IPS-NIHi7 (cell line): ENCODE measurements around the gene TMEM184A.

Source experiments
- DNase-seq: peaks from one replicate; pipeline ENCODE4 v3.0.0; 2012; ENCODE audit warnings: mixed read lengths; ENCODE audit errors: extremely low spot score

The TMEM184A gene

DNA sequence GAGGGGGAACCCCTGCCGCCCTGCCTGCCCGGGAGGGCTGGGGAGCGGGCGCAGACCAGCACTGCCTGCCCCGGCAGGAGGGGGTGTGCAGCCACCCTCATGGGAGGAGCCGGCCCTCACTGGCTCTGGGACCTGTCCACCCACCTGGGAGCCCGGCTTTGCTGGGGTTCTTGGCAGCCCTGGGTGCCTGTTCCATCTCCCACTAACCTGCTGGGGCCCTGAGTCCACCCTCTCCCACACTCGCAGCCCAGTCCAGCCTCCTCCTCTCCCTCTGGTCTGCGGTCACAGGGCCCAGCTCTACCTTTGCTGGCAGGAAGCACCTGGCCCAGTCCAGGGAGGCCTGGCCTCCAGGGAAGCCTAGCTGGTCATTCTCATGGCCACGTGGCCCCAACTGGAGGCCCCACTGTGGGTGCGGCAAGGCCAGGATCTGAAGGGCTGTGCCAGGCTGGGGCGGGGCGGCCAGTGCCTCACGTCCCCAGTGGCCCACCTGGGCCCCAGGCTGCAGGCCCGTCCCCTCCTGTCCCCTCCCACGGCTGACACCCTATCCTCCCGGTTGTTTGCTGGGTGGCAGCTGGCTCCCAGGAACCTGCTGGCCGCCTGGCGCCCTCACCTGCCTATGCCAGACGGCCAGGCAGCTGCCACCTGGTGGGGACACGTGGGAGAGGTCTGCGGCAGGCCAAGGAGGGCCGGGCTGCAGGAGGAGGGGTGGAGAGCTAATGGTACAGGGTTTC, at the start of gene TMEM184A:
Gene TMEM184A, minus strand, starts transcription at position 393 of the 731 bp plus-strand sequence. CDS start 721 bp downstream, outside the sequence.
- DNase-seq, result peak; percentile 87

DNA sequence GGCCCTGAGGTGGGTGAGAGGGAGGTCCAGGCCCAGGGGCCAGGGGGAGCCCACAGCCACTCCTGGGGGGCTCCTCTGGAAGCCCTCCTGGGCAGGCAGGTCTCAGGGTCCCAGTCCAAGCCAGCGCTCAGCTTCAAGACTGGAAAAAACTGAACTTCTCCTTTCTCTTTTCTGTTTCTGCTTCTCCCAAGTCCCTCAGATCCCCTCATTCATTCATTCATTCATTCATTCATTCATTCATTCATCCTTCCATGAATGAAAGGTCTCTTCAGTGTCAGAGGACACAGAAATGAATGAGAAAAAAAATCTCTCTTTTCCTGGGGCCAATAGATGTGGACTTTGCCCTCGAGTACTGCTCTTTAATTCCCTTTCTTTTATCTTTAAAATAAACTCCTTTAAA, 48.4 kb upstream of the TMEM184A start:
- no peak for DNase-seq

DNA sequence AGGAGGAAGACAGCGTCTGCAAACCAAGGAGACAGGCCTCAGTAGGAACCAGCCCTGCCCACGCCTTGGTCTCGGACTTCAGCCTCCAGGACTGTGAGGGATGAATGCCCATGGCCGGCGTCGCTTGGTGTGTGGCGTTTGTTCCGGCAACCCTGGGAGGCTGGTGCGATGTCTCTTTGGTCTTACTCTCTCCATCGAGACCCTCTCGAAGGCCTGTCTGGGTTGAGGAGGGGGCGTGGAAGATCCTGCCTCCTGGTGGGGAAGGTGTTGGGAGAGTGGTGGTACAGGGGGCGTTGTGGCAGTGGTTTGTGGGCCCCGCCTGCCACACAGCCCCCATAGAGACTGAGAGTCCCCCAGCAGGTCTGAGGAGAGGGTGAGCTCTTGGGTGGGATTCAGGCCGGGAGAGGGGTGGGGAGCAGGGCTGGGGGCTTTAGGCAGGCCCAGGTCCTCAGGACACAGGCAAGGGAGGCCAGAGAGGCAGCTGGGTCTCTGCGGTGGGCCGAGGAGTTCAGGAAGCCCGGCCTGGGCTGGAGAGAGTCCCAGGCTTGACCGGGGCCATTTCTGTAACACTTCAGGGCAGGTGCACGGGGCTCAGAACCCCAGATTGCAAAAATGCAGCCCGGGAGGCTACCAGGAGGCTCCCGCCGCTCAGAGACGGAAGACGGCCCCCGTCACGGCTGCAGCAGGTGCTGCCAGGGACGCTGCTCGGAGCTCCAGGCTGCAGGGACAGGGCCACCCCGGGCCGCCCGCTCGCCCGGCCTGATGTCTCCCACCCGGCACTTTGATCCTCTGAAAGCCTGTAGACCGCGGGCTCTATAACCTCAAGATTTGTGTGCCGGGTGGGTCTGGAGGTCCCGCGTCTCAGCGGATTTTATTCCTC, 47.6 kb upstream of the TMEM184A start:
- DNase-seq, result no peak

DNA sequence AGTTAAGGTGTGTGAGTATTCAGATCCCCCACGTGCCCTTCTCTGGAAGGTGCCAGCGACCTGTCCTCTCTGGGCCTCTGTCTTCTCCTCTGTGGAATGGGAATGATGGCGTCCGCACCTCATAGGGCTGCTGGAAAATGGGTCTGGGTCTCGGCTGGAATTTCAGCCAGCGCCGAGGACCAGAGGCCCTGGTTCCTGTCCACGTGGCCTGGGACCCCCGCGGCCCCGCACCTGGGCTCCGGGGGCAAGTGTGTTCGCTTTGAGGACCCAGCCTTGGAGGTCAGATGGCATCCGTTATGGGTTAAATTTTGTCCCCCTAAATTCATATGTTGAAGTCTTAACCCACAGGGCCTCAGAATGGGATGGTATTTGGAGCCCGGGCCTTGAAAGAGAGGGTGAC, 46.4 kb upstream of the TMEM184A start:
- no peak for DNase-seq

DNA sequence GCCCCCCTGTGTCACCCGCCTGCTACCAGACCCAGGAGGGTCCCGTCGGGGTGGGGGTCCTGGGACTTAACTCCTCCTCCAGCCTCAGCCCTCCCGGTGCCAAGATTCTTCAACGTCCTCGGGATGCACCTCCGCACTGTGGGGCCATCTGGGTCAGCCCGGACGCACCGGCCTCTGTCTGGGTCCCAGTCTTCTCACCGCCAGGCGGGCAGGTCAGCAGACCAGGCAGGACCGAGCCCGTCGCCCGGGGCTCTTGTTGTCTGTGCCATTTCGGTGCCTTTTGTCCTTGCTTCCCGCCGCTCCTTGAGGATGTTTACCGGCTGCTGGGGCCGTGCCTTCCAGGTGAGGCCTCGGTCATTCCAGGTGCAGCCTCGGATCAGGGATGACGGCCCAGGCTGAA, 46.0 kb upstream of the TMEM184A start:
- DNase-seq, result no peak

DNA sequence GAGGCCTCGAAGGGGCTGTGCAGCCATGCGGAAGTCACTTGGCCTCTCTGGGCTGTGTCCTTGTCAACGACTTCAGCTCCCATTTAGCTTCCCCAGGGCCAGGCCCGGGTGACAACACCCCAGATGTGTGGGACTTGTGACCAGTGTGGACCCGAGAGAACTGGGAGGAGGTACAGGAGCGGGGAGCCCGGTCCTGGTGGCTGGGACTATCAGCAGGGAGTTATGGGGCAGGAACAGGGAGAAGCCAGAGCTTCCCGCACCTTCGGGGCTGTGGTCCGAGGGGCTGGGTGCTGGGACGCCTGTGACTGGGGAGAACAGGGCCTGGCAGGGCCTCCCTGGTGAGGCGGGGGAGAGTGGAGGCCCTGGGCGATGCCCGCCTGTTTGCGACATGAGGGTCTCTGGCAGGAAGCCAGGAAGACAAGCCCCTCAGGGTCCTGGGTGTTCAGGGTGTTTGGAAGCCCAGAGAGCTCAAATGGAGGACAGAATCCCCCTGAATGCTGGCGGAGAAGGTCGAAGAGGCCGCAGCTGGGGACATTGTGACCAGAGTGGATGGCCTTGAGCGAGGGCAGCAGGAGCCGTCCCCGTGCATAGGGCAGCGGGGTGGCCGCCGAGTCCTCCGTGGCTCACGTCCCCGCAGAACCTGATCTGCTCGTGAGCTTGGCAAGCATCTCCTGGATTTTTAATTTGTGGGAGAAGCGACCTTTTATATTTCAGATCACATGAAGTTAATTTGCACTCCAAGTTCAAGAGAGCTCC, 43.8 kb upstream of the TMEM184A start:
- no peak for DNase-seq

DNA sequence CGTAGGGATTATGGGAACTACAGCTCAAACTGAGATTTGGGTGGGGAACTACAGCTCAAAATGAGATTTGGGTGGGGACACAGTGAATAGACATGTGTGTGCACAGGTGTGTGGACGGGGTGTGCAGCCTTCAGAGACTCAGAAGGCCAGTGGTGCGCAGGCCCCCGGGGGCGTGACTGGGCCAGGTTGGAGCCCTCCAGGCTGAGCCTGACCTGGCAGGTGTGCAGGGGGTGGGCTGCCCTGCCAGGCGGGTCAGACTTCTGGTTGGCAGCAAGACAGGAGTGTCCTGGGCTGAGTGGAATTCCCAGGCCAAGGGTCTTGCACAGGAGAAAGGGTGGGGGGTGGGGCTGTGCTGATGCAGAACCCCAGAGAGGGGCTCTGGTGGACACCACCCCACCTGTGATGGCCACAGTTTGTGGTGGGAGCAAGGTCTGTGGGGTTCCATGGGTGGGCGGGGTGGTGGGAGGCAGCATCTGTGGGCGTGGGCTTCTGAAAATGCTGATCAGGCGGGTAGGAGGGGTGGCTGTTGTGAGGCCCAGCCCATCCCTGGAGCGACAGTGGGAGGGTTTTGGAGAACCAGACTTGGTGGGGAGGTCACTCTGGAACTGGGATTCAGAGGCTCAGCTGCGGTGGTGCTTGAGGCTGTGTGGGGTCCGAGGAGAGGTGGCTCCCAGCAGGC, 43.1 kb upstream of the TMEM184A start:
- no peak for DNase-seq

DNA sequence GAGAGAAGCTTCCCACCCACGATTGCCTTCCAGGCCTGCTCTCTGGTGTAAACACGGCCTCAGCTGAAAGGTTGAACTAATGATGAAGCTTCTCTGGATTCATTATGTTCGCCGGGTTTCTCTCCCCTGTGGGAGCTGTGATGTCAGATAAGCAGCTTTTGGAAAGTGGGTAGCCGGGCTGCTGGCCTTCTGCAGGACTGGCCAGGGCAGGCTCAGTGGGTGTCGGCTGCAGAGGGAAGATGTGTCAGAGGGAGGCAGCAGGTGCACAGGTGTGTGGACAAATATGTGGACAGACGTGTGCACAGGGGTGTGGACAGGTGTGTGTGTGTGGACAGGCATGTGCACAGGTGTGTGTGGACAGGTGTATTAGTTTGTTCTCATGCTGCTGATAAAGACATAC, 42.3 kb upstream of the TMEM184A start:
- DNase-seq, result no peak

DNA sequence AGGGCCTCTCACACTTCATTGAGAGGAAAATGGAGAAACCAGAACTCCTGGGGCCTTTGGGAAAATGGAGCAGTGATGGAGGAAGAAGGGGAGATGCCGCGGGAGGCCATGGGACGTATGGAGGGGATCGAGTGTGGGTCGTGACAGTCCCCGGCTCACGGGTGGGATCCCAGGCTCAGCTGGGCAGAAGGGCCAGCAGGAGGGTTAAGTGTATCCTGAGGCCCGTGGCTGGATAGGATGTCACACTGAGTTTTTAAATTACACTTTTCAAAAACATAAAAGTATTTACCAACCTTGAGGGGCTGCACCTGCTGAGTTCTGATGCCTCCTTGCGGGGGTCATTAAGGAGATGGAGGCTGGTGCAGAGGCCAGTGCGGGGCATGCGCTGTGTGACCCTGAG, 41.8 kb upstream of the TMEM184A start:
- DNase-seq, result no peak

DNA sequence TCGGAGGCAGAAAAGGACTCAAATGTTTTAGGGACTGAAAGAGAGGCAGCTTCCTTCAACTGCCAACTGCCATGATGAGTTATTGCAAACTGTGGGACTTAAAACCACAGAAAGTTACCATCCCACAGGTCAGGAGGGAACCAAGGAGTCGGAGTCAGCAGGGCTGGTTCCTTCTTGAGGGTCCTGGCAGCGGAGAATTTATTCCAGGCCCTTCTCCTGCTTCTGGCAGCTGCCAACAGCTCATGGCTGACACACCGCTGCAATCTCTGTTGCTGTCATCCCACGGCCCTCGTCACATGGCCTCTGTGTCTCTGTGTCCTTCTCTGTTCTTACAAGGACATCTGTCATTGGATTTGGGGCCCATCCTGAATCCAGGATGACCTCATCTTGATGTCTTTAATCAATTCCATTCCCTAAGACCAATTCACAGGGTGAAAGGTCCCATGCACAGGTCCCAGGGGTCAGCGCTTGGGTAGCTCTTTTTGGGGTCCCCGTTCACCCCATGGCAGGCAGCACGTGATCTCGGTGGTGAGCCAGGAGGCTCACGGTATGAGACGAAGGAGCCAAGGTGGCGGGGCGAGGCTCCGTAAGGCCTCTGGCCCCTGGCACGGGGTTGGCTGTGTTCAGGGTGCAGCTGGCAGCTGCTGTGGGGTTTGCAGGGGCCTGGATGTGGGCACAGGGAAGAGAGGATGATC, 41.2 kb upstream of the TMEM184A start:
- no peak for DNase-seq

DNA sequence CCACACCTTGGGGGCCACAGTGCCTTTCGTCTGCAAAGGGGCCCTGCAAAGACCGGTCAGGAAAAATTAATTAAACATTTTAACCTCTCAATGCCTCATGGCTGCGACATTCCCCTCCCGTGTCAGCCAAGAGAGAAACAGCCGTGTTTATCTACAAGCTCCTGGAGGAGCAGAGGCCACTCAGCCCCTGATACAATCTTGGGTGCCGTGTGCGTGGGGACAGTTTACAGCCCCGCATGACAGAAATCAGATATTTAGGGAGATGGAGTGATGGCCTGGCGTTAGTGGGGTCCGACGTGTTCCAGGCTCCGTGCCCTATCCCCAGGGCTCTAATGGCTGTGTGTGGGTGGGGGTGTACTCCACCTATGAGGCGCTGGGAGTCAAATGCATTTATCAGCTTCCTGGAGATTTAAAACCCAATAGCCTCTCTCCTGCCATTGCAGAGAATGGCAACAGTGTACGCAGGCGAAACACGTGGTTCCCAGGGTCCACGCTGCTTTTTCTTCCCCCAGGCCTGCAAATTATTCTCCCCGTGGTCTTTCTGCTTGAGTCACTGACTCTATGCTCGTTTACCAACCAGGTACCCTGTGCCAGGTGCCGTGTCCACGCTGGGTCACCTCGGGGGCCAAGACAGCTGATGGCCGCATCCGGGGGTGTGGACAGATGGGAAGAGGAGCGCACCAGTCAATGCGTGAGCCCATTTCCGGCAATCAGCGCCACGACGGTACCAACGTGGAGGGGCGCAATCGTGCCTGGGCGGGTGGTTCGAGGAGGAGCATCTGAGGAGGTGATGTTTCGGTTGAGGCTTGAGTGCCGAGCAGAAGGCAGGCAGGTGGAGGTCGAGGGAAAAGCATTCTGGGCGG, 40.4 kb upstream of the TMEM184A start:
- DNase-seq, result no peak

DNA sequence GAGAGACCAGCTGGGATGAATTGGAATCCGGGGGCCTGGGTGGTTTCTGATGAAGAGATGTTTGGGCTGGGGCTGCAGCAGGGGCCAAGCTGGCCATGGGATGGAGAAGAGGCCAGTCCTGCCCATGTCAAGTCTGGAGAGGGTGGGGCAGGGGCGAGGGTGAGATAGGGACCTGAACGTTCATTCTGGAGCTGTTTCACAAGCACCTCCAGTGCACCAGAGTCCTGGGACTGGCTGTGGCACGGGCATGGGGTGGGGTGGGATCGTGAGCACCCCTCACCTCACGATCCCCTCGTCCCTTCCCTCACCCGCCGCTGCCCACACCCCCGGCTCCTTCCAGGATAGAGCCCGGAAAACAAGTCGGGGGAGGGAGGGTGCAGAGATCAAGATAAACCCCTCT, 39.6 kb upstream of the TMEM184A start:
- DNase-seq, result no peak

DNA sequence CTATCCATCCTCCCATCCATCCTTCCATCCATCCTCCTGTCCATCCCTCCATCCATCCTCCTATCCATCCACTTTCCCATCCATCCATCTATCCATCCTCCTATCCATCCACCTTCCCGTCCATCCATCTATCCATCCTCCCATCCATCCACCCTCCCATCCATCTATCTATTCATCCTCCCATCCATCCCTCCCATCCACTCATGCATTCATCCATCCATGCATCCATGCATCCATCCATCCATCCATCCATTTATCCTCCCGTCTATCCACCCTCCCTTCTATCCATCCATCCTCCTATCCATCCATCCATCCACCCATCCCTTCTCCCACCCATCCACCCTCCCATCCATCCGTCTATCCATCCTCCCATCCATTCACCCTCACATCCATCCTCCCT, 39.0 kb upstream of the TMEM184A start:
- no peak for DNase-seq

DNA sequence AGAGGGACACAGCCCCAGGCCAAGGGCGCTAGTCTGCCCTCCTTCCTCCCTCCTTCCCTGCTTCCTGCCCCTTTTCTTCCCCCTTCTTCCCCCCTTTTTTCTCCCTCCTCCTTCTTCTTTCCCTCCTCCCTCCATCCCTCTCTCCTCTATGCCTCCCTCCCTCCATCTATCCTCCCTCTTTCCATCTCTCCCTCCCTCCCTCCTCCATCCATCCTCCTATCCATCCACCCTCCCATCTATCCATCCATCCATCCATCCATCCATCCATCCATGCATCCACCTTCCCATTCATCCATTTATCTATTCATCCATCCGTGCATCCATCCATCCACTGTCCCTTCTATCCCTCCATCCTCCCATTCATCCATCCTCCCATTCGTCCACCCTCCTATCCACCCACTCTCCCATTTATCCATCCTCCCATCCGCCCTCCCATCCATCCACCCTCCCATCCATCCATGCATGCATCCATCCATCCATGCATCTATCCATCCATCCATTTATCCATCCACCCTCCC, 38.0 kb upstream of the TMEM184A start:
- no peak for DNase-seq

DNA sequence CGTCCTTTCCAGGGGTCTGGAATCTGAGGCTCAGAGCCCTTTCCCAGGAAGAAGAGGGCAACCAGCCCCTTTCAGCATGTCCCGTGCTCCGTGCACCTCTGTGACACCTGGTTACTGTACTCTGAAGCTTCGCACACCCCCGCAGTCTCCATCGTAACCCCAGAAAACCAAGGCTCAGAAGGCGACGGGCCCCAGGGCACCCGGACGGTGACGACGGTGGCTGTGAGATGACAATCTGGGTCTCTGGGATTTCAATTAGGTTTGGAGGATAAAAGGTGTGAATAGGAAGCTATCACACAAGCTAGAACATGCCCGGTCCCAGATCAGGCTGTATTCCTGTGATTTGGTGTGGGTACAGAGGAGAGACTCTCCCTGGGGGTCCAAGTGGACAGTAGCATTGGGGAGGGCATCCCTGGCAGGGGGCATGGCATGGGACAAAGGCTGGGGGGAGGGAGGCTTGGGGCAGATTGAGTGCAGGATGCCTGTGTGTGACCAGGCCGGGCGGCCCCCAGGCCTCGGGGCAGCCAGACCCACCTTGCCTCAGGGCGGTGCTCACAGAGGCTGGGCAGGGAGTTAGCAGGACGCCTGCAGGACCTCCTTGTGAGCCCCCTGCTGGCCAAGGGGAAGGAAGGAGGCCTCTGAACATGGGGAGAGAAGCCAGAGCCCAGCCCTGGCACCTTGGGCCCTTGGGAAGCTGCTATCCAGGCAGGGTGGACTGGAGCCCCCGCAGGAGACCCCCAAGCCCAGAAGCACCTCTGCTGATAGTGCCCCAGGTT, 37.3 kb upstream of the TMEM184A start:
- DNase-seq, result no peak

DNA sequence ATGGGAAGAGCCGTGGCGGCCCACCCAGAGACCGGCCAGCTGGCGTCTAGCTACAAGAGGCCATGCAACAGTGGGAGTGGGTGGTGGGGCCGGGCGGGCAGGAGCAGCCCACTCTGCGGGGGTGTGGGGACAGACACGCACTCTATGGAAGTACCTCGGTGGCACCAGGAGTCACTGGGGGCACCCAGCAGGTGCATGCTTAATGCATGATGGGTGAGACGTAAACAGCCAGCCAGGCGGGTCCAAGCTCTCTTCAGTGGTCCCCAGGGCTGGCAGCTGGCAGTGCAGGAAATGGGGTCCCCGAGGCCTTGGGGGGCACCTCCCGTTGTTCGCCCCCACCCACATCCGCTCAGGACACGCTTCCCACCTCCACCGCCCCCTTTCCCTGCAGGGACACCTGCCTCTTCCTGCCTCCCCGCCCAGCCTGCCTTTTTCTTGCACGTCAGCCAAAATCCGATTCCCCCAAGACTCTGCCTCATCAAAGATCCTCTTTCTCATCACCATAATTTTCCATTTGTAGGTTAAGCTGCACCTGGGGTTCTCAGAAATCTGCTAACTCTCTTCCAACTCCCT, 36.4 kb upstream of the TMEM184A start:
- DNase-seq, result no peak

DNA sequence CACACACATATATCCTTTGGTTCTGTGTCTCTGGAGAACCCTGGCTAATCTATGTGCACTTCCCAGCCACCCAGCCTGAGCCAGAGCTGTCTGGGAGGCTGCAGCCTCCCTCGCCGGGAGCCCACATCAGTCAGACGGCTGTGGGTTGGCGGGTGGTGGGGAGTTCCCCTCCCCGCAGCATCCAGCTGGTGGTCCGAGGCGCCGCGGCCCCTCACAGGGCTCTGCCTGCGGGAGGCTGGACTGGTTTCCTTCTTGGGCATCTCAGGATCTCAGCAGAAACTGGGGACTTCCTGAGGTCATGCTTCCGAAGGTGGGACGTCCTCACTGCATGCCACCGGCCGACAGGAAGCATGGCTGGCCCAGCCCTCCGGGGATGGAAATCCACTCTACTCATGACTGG, 35.9 kb upstream of the TMEM184A start:
- DNase-seq, result no peak

DNA sequence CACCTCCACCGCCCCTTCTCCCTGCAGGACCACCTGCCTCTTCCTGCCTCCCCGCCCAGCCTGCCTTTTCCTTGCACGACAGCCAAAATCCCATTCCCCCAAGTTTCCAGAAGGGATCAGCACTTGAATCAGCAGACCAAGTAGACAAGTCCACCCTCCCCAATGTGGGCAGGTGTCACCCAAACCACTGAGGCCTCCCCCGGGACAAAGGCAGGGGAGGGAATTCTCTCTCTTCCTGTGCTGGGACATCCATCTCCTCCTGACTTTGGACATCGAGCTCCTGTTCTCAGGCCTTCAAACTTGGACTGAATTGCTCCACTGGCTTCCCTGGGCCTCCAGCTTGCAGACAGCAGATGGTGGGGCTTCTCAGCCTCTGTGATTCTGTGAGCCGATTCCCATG, 35.4 kb upstream of the TMEM184A start:
- DNase-seq, result no peak

DNA sequence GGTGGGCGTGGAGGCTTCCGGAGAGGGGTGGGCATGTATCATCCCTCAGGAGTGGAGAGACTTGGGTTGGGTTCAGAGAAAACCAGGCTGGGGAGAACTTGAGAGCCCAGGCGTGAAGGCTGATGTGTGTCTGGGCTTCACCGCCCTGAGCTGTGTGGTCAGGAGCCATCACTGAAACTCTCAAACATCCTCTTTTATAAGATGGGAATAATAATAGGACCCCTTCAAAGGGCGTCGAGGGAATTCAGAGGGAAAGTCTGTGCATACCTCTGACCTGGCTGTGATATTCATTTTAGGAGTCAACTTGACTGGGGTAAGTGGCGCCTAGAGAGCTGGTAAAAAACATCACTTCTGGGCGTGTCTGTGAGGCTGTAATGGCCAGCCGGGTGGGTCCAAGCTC, 34.9 kb upstream of the TMEM184A start:
- no peak for DNase-seq
